Retina (tissue), 1 donor: ENCODE data around the gene TPT1.
"Not testable (repeated sequence)": the region's sequence is repeated elsewhere in the genome, so short reads cannot be mapped to it uniquely, and the experiment has no call there.

Source experiments
- DNase-seq: peaks from one replicate; pipeline ENCODE4 v3.0.0-alpha.2; 2016

The TPT1 gene

GRCh38 chr13:45300190-45300985 is 40.6 kb downstream of the TPT1 start:
- no peak for DNase-seq

- no peak for DNase-seq
Measured at GRCh38 chr13:45299194-45299593, 41.8 kb downstream of the TPT1 start.

DNA sequence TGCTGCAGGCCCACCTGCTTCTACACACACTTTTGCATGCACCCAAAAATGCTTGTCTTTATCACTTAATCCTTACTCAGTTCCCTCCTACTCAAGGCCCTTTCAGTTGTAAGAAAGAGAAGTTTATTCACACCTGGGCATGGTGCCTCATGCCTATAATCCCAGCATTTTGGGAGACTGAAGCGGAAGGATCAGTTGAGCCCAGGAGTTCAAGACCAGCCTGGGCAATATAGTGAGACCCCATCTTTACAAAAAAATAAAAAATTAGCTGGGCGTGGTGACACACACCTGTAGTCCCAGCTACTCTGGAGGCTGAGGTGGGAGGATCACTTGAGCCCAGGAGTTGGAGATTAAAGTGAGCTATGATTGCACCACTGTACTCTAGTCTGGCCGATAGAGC is 42.4 kb downstream of the TPT1 start:
- not testable (repeated sequence) for DNase-seq

DNA sequence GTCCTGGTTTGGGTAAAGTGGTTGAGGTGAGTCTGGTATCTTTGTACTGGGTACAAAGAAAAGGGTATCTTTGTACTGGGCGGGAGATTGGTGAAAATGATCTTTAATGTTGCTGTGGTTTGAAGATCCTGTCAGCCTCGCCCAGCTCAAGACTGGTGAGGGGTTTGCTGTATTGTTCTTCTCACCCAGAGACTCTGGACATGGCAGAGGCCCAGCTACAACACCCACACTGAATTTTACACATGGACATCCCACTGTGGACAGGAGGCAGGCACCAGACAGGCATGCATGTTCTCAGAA is 42.8 kb downstream of the TPT1 start:
- no peak for DNase-seq

GRCh38 chr13:45297456-45298205 is 43.4 kb downstream of the TPT1 start:
- DNase-seq, result no peak

DNA sequence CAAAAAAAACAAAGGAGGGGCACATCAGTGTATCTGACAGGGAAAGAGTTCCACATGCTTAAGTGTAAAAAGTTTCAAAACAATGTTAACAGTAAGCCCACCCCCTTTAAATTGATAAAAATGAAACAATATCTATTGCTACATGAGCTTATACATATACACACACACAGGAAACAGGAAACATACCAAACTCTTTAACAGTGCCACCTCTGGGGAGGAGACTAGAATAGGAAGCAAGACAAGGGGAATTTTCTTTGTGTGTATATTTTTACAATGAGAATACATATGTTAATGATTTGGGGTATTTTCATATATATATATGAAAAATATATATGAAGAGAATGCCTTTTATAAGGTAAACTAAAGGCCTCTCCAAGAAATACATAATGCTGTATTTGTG is 44.7 kb downstream of the TPT1 start:
- no peak for DNase-seq

DNA sequence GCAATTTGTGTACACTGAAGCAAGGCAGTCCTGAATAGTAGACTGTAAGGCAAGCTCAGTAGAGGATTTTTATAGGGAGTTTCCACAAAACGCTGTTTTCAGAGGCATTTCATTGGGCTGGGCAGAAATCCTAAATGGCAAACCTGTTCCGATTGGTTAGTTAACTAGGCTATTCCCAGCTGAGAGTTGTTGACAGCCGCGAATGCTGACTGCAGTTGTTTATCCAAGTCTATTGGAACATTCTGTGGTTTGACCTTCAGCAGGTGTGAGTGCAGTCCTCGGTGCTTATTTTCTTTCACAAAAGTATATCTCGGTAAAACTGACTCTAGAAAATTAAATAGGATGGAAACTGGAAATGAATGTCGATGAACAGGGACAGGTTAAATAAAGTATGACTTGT is 45.4 kb downstream of the TPT1 start:
- DNase-seq, result no peak

- no peak for DNase-seq
Measured at GRCh38 chr13:45292176-45292575, 48.8 kb downstream of the TPT1 start.

DNA sequence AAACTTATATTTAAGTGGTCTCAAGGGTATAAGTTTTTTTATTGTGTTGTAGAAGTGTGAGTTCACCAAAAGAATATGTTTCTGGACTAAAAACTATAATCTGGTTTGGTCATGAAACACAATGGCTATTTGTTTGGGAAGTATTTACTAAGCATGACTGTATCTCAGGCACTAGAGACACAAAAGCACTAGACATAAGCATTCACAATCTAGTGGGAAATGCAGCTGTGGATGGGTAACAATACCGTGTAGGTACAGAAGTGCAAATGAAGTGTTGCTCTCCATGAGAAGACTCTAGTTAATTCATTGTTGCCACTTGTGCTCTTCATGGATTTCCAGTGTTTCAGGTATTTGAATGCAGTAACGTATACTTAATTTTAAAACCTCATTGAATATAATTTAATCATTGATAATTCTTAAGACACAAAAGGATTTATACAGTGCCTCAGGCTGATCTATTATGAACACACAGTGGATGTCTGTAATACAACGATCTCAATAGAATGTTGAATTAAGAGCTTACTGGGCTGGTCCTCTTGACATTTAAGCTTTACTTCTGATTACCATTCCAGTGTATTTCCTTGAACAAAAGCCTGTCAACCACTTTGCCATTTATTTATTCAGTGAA is 50.9 kb downstream of the TPT1 start:
- DNase-seq, result no peak
